ENCODE data around the gene CFAP77. TPM values are rescaled to one million over a fixed set of nuclear protein-coding genes. Genes with fewer than 3 reads are reported as not detected.

CFAP77 gene
- total and polyA plus RNA-seq, 4 donors, result 4.9 to 12.8 (median 6.2) TPM

GRCh38 chr9:132447346-132447745 lies 37.3 kb downstream of the CFAP77 start:
- 60 to 63% methylated on average over 20 of the region's 20 CpGs for WGBS, 2 donors
- H3K27me3 ChIP-seq (ENCODE audit: control insufficient read depth in 3 of 3, insufficient read depth in 3 of 3, low read length in 2 of 3), result peaks cover 0 to 9% (median 5%) of the 10 kb centered on the region in 3 donors

GRCh38 chr9:132447902-132448301 lies 37.9 kb downstream of the CFAP77 start:
- Histone ChIP-seq H3K27me3 (ENCODE audit: control insufficient read depth in 3 of 3, insufficient read depth in 3 of 3, low read length in 2 of 3) (peaks cover 0 to 9% (median 5%) of the 10 kb centered on the region in 3 donors), H3K36me3 (ENCODE audit: control insufficient read depth in 4 of 4, insufficient read depth in 4 of 4, low read length in 4 of 4) (no peaks in the 10 kb centered on the region), H3K9ac (ENCODE audit: insufficient read depth in 1 of 2, low read length in 2 of 2) (no peak overlapping the region), H3K4me3 (no peak overlapping the region), H3K4me1 (ENCODE audit: control insufficient read depth in 5 of 5, insufficient read depth in 5 of 5, low read length in 5 of 5) (peaks cover 0 to 4% (median 0%) of the 10 kb centered on the region in 5 donors), H3K9me3 (ENCODE audit: control insufficient read depth in 4 of 4, insufficient read depth in 3 of 4, low read length in 3 of 4) (no peaks in the 10 kb centered on the region), H3K27ac (ENCODE audit: low read depth in 1 of 2, low read length in 1 of 2) (no peak overlapping the region)
- ATAC-seq (ENCODE audit: insufficient read depth, low FRiP score), result no peak
- no peak for TF ChIP-seq CTCF (IDR thresholded peaks at IDR 0.05; ENCODE audit: control extremely low read depth, extremely low read depth)
- 92 to 93% methylated on average over 4 of the region's 4 CpGs for WGBS, 2 donors
- DNase-seq, result no peak

More at GRCh38 chr9:132447346-132447745, 37.3 kb downstream of the CFAP77 start:
- DNase-seq (no peak), ATAC-seq (ENCODE audit: insufficient read depth, low FRiP score) (no peak)
- no peak overlapping the region for H3K9ac ChIP-seq (ENCODE audit: insufficient read depth in 1 of 2, low read length in 2 of 2)
- peaks cover 0 to 4% (median 0%) of the 10 kb centered on the region in 5 donors for H3K4me1 ChIP-seq (ENCODE audit: control insufficient read depth in 5 of 5, insufficient read depth in 5 of 5, low read length in 5 of 5)
- TF ChIP-seq CTCF (IDR thresholded peaks at IDR 0.05; ENCODE audit: control extremely low read depth, extremely low read depth), result no peak
- no peak overlapping the region for H3K27ac ChIP-seq (ENCODE audit: low read depth in 1 of 2, low read length in 1 of 2)
- no peak overlapping the region for H3K4me3 ChIP-seq
- H3K36me3 ChIP-seq (ENCODE audit: control insufficient read depth in 4 of 4, insufficient read depth in 4 of 4, low read length in 4 of 4), result no peaks in the 10 kb centered on the region
- no peaks in the 10 kb centered on the region for H3K9me3 ChIP-seq (ENCODE audit: control insufficient read depth in 4 of 4, insufficient read depth in 3 of 4, low read length in 3 of 4)

DNA sequence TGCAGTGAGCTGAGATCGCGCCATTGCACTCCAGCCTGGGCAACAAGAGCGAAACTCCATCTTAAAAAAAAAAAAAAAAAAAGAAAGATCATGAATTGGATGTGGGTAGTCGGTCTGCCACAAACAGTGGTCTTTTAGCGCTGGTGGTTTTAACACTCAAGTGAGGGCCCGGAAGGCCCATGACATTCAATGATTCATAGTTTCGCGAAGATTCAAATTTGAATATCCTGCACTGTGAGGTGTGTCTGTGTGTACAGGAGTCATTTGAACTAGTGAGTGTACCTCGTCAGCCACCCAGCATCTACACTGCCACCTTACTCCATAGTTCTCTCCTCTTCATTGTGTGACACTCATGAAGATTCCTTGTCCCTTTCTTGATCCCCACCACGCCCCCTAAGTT lies 41.3 kb downstream of the CFAP77 start:
- Histone ChIP-seq H3K4me1 (ENCODE audit: control insufficient read depth in 5 of 5, insufficient read depth in 5 of 5, low read length in 5 of 5) (no peaks in the 10 kb centered on the region), H3K27me3 (ENCODE audit: control insufficient read depth in 3 of 3, insufficient read depth in 3 of 3, low read length in 2 of 3) (peaks cover 0 to 13% (median 0%) of the 10 kb centered on the region in 3 donors), H3K4me3 (no peak overlapping the region), H3K9me3 (ENCODE audit: control insufficient read depth in 4 of 4, insufficient read depth in 3 of 4, low read length in 3 of 4) (no peaks in the 10 kb centered on the region), H3K9ac (ENCODE audit: insufficient read depth in 1 of 2, low read length in 2 of 2) (no peak overlapping the region), H3K36me3 (ENCODE audit: control insufficient read depth in 4 of 4, insufficient read depth in 4 of 4, low read length in 4 of 4) (no peaks in the 10 kb centered on the region), H3K27ac (ENCODE audit: low read depth in 1 of 2, low read length in 1 of 2) (no peak overlapping the region)
- no peak for TF ChIP-seq CTCF (IDR thresholded peaks at IDR 0.05; ENCODE audit: control extremely low read depth, extremely low read depth)
- DNase-seq (no peak), ATAC-seq (ENCODE audit: insufficient read depth, low FRiP score) (no peak)
- WGBS, 2 donors, result 77% methylated on average over 9 to 10 of the region's 10 CpGs

DNA sequence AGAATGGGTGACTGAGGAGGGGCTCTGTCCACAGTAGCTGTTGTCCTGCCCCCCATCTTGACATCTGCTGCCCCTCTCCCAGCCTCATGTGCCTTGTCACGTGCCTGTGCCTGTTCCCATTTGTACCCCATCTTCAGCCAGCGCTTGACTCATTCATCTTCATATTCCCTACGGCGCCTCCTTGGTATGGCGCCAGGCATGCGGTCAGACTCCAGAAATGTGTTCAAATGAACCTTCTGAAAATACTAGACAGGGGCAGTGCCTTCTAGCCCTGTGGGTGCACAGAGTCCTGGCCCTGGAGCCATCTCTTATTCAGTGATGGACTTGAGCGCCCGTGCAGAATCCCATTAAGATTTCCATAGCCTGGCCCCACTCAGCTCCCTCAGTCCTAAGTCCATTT lies 46.2 kb downstream of the CFAP77 start:
- peaks cover 0 to 8% (median 8%) of the 10 kb centered on the region in 3 donors for H3K27me3 ChIP-seq (ENCODE audit: control insufficient read depth in 3 of 3, insufficient read depth in 3 of 3, low read length in 2 of 3)
- no peak overlapping the region for H3K27ac ChIP-seq (ENCODE audit: low read depth in 1 of 2, low read length in 1 of 2)
- WGBS, 2 donors, result 82 to 91% methylated on average over 8 of the region's 8 CpGs
- H3K4me1 ChIP-seq (ENCODE audit: control insufficient read depth in 5 of 5, insufficient read depth in 5 of 5, low read length in 5 of 5), result no peaks in the 10 kb centered on the region
- ATAC-seq (ENCODE audit: insufficient read depth, low FRiP score) (no peak), DNase-seq (no peak)
- H3K9me3 ChIP-seq (ENCODE audit: control insufficient read depth in 4 of 4, insufficient read depth in 3 of 4, low read length in 3 of 4), result no peaks in the 10 kb centered on the region
- no peak for TF ChIP-seq CTCF (IDR thresholded peaks at IDR 0.05; ENCODE audit: control extremely low read depth, extremely low read depth)
- no peak overlapping the region for H3K4me3 ChIP-seq
- no peaks in the 10 kb centered on the region for H3K36me3 ChIP-seq (ENCODE audit: control insufficient read depth in 4 of 4, insufficient read depth in 4 of 4, low read length in 4 of 4)
- H3K9ac ChIP-seq (ENCODE audit: insufficient read depth in 1 of 2, low read length in 2 of 2), result no peak overlapping the region

Data from lung (tissue), 12 donors.